Measurements from ENCODE around the gene NDUFA11.

The NDUFA11 gene

DNA sequence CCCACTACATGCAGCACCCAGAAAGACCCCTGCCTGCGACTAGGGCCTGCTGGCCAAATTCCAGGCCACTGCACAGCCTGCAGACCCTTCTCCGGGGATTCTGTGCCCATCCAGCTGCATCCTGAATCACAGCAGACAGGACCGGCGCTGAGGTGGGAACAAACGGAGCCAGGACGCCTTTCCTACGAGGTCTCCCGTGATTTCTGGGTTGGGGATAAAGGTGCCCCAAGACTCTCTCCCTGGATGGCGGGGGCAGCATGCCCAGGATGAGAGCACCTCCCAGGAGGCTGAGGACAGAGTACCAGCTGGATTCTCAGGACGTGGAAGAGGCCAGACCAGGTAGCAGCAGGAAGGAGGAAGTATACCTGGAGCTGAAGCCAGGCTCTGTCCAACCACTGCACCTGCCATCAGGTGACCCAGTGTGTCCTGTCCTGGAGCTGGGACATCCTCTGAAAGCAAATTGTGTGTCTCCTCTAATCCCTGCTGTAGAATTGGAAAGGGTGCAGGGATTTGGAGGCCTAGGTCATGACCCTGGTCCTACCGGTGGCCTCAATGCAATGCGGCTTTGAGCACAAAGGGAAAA is 29.9 kb downstream of the NDUFA11 start:
- TF ChIP-seq, protein P1, sequence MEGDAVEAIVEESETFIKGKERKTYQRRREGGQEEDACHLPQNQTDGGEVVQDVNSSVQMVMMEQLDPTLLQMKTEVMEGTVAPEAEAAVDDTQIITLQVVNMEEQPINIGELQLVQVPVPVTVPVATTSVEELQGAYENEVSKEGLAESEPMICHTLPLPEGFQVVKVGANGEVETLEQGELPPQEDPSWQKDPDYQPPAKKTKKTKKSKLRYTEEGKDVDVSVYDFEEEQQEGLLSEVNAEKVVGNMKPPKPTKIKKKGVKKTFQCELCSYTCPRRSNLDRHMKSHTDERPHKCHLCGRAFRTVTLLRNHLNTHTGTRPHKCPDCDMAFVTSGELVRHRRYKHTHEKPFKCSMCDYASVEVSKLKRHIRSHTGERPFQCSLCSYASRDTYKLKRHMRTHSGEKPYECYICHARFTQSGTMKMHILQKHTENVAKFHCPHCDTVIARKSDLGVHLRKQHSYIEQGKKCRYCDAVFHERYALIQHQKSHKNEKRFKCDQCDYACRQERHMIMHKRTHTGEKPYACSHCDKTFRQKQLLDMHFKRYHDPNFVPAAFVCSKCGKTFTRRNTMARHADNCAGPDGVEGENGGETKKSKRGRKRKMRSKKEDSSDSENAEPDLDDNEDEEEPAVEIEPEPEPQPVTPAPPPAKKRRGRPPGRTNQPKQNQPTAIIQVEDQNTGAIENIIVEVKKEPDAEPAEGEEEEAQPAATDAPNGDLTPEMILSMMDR (IDR thresholded peaks at IDR 0.05): no peak
- no peak for TF ChIP-seq ZFX (IDR thresholded peaks at IDR 0.05; ENCODE audit: borderline replicate concordance)
- H3K27ac ChIP-seq: no peak overlapping the region

DNA sequence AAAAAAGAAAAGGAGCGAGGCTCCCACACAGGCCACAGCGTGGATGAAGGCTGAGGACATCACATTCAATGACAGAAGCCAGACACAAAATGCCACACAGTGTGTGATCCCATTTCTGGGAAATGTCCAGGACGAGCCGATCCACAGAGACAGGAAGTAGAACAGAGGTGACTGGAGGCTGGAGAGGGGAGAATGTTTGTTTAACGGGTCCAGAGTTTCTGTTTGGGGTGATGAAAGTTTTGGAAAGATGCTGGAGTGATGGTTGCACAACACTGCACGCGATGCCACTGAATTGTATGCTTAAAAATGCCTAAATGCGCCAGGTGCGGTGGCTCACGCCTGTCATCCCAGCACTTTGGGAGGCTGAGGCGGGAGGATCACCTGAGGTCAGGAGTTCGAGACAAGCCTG is 32.6 kb downstream of the NDUFA11 start:
- TF ChIP-seq, protein P1 (IDR thresholded peaks at IDR 0.05): no peak
- TF ChIP-seq ZFX (IDR thresholded peaks at IDR 0.05; ENCODE audit: borderline replicate concordance): no peak
- H3K27ac ChIP-seq: no peak overlapping the region

DNA sequence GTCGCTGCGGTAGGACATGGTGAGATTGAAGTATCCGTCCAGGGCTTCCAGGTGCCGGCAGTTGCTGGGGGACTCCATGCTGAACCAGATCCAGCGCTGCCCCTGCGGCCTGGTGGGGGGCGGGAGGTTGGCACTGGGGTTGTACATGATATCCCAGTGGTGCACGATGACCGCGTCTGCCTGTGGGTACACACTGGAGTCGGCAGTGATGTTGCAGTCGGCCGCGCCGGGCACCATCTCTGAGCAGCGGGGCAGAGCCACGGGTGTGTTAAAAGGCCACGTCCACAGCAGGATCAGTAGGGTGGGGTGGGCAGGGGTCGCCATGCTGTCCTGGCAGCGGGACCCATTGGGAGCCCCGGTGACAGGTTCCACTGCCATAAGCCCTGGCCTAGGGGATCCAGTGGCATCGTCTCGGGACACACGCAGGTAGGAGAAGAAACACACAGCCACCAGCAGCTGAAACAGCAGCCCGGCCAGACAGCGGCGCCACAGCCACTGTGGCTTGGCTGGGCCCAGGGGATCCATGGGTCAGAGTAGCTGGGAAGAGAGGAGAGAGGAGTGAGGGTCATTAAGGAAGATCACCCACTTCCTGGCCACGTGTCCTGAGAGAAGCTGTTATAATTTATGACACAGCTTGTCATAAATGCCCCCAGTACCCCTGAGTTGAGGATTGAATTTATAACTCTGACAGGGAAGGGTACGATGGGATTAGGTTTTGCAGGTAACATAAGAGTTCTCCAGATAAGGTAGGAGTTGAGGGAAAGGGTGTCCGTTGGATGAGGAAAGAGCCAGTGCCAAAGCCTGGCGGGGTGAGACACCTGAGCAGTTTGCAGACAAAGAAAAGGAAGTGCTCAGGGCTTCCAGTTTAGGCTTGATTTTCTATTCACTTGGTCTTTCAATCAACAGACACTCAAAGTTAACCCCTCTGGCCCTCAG is 36.1 kb downstream of the NDUFA11 start:
- no peak overlapping the region for H3K27ac ChIP-seq
- no peak for TF ChIP-seq ZFX (IDR thresholded peaks at IDR 0.05; ENCODE audit: borderline replicate concordance)
- TF ChIP-seq, protein P1 (IDR thresholded peaks at IDR 0.05): no peak

DNA sequence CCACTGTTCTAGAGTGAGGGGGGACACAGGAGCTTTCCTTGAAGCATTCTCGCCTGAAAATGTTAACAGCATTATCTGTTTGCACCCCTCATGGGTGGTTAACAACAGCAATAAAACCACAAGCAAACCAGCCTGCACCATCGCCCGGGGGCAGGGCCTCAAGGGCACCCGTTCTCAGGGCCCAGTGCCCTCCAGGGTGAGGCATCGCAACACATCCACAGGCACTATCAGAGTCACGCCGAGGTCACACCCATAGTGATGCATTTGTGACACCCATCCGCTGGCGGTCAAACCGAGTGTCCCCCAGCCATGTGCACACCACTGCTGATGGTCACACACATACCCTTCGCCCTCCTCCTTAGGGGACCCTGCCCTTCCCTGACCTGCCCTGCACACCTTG is 37.8 kb downstream of the NDUFA11 start:
- H3K27ac ChIP-seq: no peak overlapping the region
- TF ChIP-seq, protein P1 (IDR thresholded peaks at IDR 0.05): no peak
- TF ChIP-seq ZFX (IDR thresholded peaks at IDR 0.05; ENCODE audit: borderline replicate concordance): no peak

DNA sequence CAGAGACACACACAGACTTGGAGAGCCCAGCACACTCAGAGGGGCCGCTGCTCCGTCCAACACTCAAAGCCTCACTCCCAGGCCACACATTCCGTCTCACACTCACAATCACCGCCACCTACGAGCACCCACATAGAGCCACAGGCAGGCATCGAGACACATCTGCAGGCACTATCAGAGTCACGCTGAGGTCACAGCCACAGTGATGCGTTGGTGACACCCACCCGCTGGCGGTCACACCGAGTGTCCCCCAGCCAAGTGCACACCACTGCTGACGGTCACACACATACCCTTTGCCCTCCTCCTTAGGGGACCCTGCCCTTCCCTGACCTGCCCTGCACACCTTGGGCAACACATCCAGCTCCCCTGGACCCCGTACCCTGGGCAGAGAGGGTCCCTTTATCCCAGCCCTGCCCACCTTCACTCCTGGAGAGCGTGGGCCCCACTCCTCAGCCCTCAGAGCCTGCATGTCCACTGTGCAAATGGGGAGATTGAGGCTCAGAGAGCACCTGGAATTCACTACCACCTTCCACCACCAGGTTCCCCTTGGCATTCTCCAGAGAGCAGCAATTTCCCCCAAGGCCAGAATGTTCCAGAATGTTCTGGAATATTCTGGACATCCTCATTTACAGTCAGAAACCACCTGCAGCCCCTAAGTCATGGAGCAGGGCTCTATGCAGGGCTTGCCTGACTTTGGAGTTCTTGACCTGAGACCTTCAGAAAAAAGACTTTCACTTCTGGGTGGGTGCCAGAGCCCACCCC is 38.7 kb downstream of the NDUFA11 start:
- TF ChIP-seq ZFX (IDR thresholded peaks at IDR 0.05; ENCODE audit: borderline replicate concordance): no peak
- TF ChIP-seq, protein P1 (IDR thresholded peaks at IDR 0.05): peak; percentile 19; the same call in 1 of the 2 replicates
- no peak overlapping the region for H3K27ac ChIP-seq

DNA sequence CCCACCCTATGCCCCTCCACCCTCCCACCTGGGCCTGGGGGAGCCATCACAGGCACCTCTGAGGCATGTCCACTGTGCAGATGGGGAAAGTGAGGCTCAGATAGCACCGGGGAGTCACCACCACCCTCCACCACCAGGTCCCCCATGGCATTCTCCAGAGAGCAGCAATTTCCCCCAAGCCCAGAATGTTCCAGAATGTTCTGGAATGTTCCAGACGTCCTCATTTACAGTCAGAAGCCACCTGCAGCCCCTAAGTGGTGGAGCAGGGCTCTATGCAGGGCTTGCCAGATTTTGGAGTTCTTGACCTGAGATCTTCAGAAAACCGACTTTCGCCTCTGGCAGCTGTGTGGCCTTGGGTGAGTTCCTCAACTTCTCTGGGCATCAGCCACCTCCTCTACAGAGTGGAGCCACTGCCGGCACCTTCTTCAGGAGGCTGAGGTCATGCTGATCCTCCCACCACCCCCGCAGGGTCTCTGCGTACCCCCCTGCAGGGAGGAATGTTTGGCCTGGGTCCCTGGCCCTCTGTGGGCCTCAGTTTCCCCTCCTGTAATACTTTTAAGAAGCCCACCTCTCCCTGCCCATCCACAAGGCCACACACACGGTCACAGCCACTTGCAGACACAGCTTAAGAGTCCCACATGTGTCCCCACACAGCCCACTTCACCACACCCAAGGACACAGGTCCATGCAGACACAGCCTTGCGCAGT is 39.4 kb downstream of the NDUFA11 start:
- H3K27ac ChIP-seq: no peak overlapping the region
- TF ChIP-seq ZFX (IDR thresholded peaks at IDR 0.05; ENCODE audit: borderline replicate concordance): no peak
- TF ChIP-seq, protein P1 (IDR thresholded peaks at IDR 0.05): no peak
